A549 (cell line): ENCODE measurements around the gene C12orf43. TPM values are rescaled to one million over a fixed set of nuclear protein-coding genes. Genes with fewer than 3 reads are reported as not detected.

ENCODE experiments used
- ATAC-seq, 2 experiments: fragments of 200-7000 bp in 1 of 2; fragments of >200 bp in 1 of 2; cut with Nextera tagmentation in 1 of 2; cut with Tn5 transposase in 1 of 2; 3 replicates each; pipeline versions ENCODE4 v1.8.0 to v1.9.1; 2018 to 2020; ENCODE audit warnings: mild to moderate bottlenecking in 1 of 2, moderate library complexity in 1 of 2
- CTCF ChIA-PET: fragments of 300-600 bp; sonication (Branson Sonifier 250); formaldehyde crosslinking; extraction: SDS; loops from one replicate; lab custom pipeline; 2021; ENCODE audit warnings: antibody characterized with exemption, inconsistent platforms; lab: Yijun Ruan, JAX
- POLR2A ChIA-PET: fragments of 350-600 bp; formaldehyde crosslinking; extraction: SDS; loops from one replicate; lab custom pipeline; 2021; ENCODE audit warnings: antibody characterized with exemption, inconsistent platforms; lab: Yijun Ruan, JAX
- DNase-seq, 2 experiments: peaks; one replicate each; pipeline versions ENCODE4 v3.0.0 to v3.0.0-alpha.2; 2011 to 2016; ENCODE audit warnings: low read depth in 1 of 2, low spot score in 1 of 2
- FAIRE-seq: peaks from 2 replicates; lab custom pipeline; 2011; peaks lifted over from hg19 to GRCh38; lab: Jason Lieb, UNC
- H3K27ac ChIP-seq, 2 experiments: fragments of >200 bp; sonication (Bioruptor Twin); formaldehyde crosslinking; 3 replicates each; pipeline ENCODE4 v1.5.1; 2016 to 2017
- H3K4me1 ChIP-seq: fragments of >200 bp; sonication (Bioruptor Twin); formaldehyde crosslinking; 3 replicates; pipeline ENCODE4 v1.6.1; 2016
- H3K4me2 ChIP-seq: fragments of >200 bp; sonication (Bioruptor Twin); formaldehyde crosslinking; 3 replicates; pipeline ENCODE4 v1.6.1; 2016
- H3K4me3 ChIP-seq: fragments of >200 bp; sonication (Bioruptor Twin); formaldehyde crosslinking; 3 replicates; pipeline ENCODE4 v1.5.1; 2016
- H3K9me3 ChIP-seq: fragments of >200 bp; sonication (Bioruptor Twin); formaldehyde crosslinking; 3 replicates; pipeline ENCODE4 v1.6.1; 2016
- BCL3 ChIP-seq: fragments of >200 bp; sonication (Bioruptor Twin); formaldehyde crosslinking; IDR thresholded peaks from 3 replicates; pipeline ENCODE4 v1.6.1; 2016
- CTCF ChIP-seq: fragments of >200 bp; sonication (Bioruptor Twin); formaldehyde crosslinking; IDR thresholded peaks from 3 replicates; pipeline ENCODE4 v1.5.1; 2016
- ELK1 ChIP-seq: fragments of 150-350 bp; IDR thresholded peaks from 2 replicates; pipeline ENCODE4 v1.6.1; 2014; ENCODE audit warnings: low read depth, mild to moderate bottlenecking, low read length
- MAFK ChIP-seq: fragments of 450-650 bp; IDR thresholded peaks from 2 replicates; pipeline ENCODE4 v1.6.1; 2014; ENCODE audit not compliant: partially characterized antibody
- MAX ChIP-seq: IDR thresholded peaks from 2 replicates; pipeline ENCODE4 v1.6.1; 2012
- NR3C1 ChIP-seq: fragments of >200 bp; sonication (Bioruptor Twin); formaldehyde crosslinking; IDR thresholded peaks from 3 replicates; pipeline ENCODE4 v1.6.1; 2017
- PHF8 ChIP-seq: fragments of 200-600 bp; sonication (generic); IDR thresholded peaks from 2 replicates; pipeline ENCODE4 v1.6.1; 2016; ENCODE audit warnings: low read depth, mild to moderate bottlenecking, antibody characterized with exemption, moderate library complexity, borderline replicate concordance
- POLR2A ChIP-seq: IDR thresholded peaks from 2 replicates; pipeline ENCODE4 v1.6.1; 2012; ENCODE audit warnings: mild to moderate bottlenecking, low read length
- RFX5 ChIP-seq: fragments of 450-650 bp; IDR thresholded peaks from 2 replicates; pipeline ENCODE4 v1.7.1; 2014; ENCODE audit warnings: antibody characterized with exemption, mild to moderate bottlenecking, moderate library complexity
- WGBS: methylation state at CpG from one replicate; pipeline ENCODE4 v1.1.6; 2017; ENCODE audit errors: missing lambda C conversion rate; 5-methylcytosine and 5-hydroxymethylcytosine counted together
- polyA plus RNA-seq, 4 experiments: library from polyadenylated mRNA; depleted of rRNA in 3 of 4; stranded (reverse); fragments of >200 nt; fragmentation: RNase III in 1 of 4; extraction: RNeasy Plus Mini Kit Qiagen cat#74134 plus additional on column Dnase treatment in 1 of 4; gene quantifications; 2 replicates in 3 of 4; 3 replicates in 1 of 4; pipeline ENCODE4 v1.2.3, GENCODE V29; 2011 to 2017
- TF ChIP-seq, protein P1 (sequence below): fragments of 200-600 bp; sonication (generic); IDR thresholded peaks from 2 replicates; pipeline ENCODE4 v1.6.1; 2016; ENCODE audit warnings: antibody characterized with exemption, mild to moderate bottlenecking, moderate library complexity
- TF ChIP-seq, protein P2 (sequence below): IDR thresholded peaks from 2 replicates; pipeline ENCODE4 v1.6.1; 2012; ENCODE audit warnings: low read depth, borderline replicate concordance

C12orf43 gene
- polyA plus RNA-seq, 2 of the 4 experiments (the other 2 are of a cell fraction): 20.0 to 20.5 TPM

DNA sequence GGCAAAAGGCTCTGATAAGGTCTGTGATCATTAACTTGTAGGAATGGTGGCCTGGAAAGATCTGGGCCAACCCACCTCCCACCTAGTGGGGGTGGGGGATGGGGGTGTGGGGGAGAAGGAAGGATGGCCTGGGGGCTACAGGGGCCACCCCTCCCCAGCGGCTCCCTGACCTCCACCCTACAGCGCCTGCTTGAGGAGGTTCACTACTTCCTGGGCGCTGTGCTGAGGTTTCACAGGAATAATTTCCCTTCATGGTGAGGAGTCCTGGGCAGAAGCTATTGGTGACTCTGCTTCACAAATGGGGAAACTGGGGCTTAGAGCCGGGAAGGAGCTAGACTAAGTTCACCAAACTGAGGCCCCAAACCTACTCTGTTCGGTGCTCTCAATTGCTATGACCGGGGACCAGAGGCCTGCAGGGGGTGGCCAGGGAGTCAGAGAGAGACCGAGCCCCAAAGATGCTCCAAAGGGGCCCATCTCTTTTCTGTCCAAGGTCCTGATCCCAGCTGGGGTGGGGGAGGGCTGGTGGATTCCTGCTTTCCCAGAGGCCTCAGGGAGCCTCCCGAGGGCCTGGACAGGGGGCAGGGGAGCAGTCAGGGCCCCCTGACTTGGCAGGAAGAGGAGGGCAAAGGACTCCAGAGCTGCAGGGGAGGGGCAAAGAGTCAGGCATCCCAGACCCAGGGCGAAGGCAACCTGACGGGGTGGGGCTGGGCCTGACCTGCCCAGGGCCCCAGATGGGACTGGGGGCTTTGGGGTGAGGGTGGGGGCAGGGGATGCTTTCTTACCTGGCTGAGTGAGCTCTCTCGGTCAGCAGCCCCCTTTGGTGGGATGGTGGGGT is 36.2 kb downstream of the C12orf43 start (continued):
- TF ChIP-seq, protein P1, sequence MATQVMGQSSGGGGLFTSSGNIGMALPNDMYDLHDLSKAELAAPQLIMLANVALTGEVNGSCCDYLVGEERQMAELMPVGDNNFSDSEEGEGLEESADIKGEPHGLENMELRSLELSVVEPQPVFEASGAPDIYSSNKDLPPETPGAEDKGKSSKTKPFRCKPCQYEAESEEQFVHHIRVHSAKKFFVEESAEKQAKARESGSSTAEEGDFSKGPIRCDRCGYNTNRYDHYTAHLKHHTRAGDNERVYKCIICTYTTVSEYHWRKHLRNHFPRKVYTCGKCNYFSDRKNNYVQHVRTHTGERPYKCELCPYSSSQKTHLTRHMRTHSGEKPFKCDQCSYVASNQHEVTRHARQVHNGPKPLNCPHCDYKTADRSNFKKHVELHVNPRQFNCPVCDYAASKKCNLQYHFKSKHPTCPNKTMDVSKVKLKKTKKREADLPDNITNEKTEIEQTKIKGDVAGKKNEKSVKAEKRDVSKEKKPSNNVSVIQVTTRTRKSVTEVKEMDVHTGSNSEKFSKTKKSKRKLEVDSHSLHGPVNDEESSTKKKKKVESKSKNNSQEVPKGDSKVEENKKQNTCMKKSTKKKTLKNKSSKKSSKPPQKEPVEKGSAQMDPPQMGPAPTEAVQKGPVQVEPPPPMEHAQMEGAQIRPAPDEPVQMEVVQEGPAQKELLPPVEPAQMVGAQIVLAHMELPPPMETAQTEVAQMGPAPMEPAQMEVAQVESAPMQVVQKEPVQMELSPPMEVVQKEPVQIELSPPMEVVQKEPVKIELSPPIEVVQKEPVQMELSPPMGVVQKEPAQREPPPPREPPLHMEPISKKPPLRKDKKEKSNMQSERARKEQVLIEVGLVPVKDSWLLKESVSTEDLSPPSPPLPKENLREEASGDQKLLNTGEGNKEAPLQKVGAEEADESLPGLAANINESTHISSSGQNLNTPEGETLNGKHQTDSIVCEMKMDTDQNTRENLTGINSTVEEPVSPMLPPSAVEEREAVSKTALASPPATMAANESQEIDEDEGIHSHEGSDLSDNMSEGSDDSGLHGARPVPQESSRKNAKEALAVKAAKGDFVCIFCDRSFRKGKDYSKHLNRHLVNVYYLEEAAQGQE: peak; percentile 97
- TF ChIP-seq PHF8 (no peak), NR3C1 (no peak), MAFK (no peak), RFX5 (no peak), CTCF (no peak)
- TF ChIP-seq, protein P2, sequence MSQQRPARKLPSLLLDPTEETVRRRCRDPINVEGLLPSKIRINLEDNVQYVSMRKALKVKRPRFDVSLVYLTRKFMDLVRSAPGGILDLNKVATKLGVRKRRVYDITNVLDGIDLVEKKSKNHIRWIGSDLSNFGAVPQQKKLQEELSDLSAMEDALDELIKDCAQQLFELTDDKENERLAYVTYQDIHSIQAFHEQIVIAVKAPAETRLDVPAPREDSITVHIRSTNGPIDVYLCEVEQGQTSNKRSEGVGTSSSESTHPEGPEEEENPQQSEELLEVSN: no peak; the same call in 1 of the 2 replicates

DNA sequence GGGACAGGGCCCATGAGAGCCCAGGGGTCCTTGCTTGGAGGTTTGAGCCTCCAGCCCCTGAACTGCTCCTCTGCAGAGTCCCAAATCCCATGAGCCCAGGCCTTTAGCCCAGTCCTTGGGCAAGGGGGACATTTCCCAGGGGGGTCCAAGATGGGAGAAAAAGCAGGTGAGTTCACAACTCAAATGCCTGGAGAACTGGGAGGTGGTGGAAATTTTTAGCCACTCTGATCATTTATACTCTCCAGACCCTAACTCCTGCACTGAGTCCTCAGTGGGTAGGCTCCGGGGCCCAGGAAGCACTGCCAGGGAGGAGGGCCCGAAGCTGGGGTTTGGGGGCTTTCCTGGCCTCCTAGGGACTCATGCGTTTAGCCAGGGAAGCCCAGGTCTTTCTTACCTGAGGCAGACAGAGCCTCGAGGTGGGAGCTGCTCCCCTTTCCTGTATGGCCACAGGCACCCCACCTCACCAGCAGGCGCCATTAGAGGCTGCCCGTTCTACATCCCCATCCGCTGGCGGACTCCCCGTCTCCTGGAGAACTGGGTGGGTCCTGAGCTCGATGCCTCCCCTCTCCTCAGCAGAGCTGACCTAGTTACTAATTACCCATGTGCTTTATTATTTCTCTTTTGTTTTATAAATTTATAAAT is 36.9 kb downstream of the C12orf43 start:
- H3K4me2 ChIP-seq: peak overlapping the region; percentile 97
- ATAC-seq: peak; percentile 16 to 30; a peak in 4 of 6 replicates
- H3K4me3 ChIP-seq: peak overlapping the region; percentile 57
- CTCF ChIA-PET: interaction anchor here (0.8 to 10.1 kb wide), 12 partner anchors 7 to 612 kb away, joined by 3 to 69 read pairs (median 5); no protein-coding TSS in a partner anchor
- peak; percentile 24; the same call in 1 of the 2 replicates for TF ChIP-seq POLR2A
- TF ChIP-seq ELK1: no peak
- 0 out of 3 replicates have a peak, but pooled peaks have one; percentile 40 for TF ChIP-seq BCL3
- peak; percentile 36; the same call in 1 of the 2 replicates for TF ChIP-seq MAX
- no peak for FAIRE-seq
- WGBS: 5% methylated on average over 10 of the region's 10 CpGs
- no peaks in the 10 kb centered on the region for H3K9me3 ChIP-seq
- peaks cover 70% of the 10 kb centered on the region for H3K4me1 ChIP-seq
- POLR2A ChIA-PET: no interaction called here
- no peak for DNase-seq
- peak overlapping the region; percentile 96 to 98 for H3K27ac ChIP-seq
